IMR-90 (cell line): ENCODE data around the gene ZNF783. TPM values are rescaled to one million over a fixed set of nuclear protein-coding genes. Genes with fewer than 3 reads are reported as not detected.

ENCODE experiments used
- ATAC-seq: fragments of 200-7000 bp; cut with Tn5 transposase; 2 replicates; pipeline ENCODE4 v1.9.1; 2020; ENCODE audit warnings: low read depth, mild to moderate bottlenecking, moderate library complexity
- BruUV-seq: library from RNA; stranded (reverse); fragments of 400-500 nt; replicated peaks from 2 replicates; lab custom pipeline; 2021; lab: Mats Ljungman, UMichigan
- CTCF ChIA-PET: fragments of 300-600 bp; formaldehyde crosslinking; extraction: SDS; loops from one replicate; lab custom pipeline; 2021; ENCODE audit warnings: antibody characterized with exemption; lab: Yijun Ruan, JAX
- POLR2A ChIA-PET: fragments of 300-600 bp; sonication (Branson Sonifier 250); formaldehyde crosslinking; loops from one replicate; lab custom pipeline; 2022; ENCODE audit warnings: antibody characterized with exemption; ENCODE audit not compliant: unreplicated experiment; lab: Charles Lee
- DNase-seq: peaks from one replicate; pipeline ENCODE4 v3.0.0; 2013
- H2AFZ ChIP-seq: replicated peaks from 2 replicates; pipeline ENCODE3; 2013; ENCODE audit warnings: low read length, mild to moderate bottlenecking; ENCODE audit not compliant: poor library complexity
- H2AK5ac ChIP-seq: 2 replicates; pipeline ENCODE4 v1.6.1; 2013; ENCODE audit warnings: low read depth, low read length, inconsistent platforms
- H2AK9ac ChIP-seq: replicated peaks from 2 replicates; pipeline ENCODE3; 2013; ENCODE audit warnings: mild to moderate bottlenecking, low read depth, low read length, moderate library complexity; ENCODE audit not compliant: poor library complexity
- H2BK120ac ChIP-seq: 2 replicates; pipeline ENCODE4 v1.6.1; 2013; ENCODE audit warnings: low read depth, low read length, inconsistent platforms
- H2BK15ac ChIP-seq: 3 replicates; pipeline ENCODE4 v1.6.1; 2013; ENCODE audit warnings: low read depth, low read length, inconsistent platforms
- H2BK20ac ChIP-seq: 2 replicates; pipeline ENCODE4 v1.6.1; 2013; ENCODE audit warnings: low read depth, mild to moderate bottlenecking, inconsistent platforms, low read length, moderate library complexity
- H2BK5ac ChIP-seq: 2 replicates; pipeline ENCODE4 v1.6.1; 2013; ENCODE audit warnings: mild to moderate bottlenecking, low read depth, low read length, inconsistent platforms; ENCODE audit not compliant: poor library complexity, severe bottlenecking
- H3K14ac ChIP-seq: replicated peaks from 2 replicates; pipeline ENCODE4 v1.6.1; 2013; ENCODE audit warnings: low read depth, low read length, inconsistent platforms
- H3K18ac ChIP-seq: 2 replicates; pipeline ENCODE4 v1.6.1; 2013; ENCODE audit warnings: low read depth, low read length, control low read depth
- H3K23ac ChIP-seq: 2 replicates; pipeline ENCODE4 v1.6.1; 2013; ENCODE audit warnings: low read depth, low read length, inconsistent platforms
- H3K27ac ChIP-seq: 2 replicates; pipeline ENCODE4 v1.5.1; 2013; ENCODE audit warnings: mild to moderate bottlenecking, control low read depth, low read length; ENCODE audit not compliant: insufficient read depth
- H3K27me3 ChIP-seq: 2 replicates; pipeline ENCODE4 v1.6.1; 2013; ENCODE audit warnings: low read length; ENCODE audit not compliant: control insufficient read depth, insufficient read depth
- H3K36me3 ChIP-seq: 2 replicates; pipeline ENCODE4 v1.6.1; 2013; ENCODE audit warnings: low read length, mixed read lengths; ENCODE audit not compliant: control insufficient read depth, insufficient read depth
- H3K4ac ChIP-seq: 2 replicates; pipeline ENCODE4 v1.6.1; 2013; ENCODE audit warnings: low read depth, low read length, inconsistent platforms
- H3K4me1 ChIP-seq: 2 replicates; pipeline ENCODE4 v1.6.1; 2013; ENCODE audit warnings: low read length, mixed read lengths; ENCODE audit not compliant: control insufficient read depth, insufficient read depth
- H3K4me2 ChIP-seq: 2 replicates; pipeline ENCODE4 v1.6.1; 2013; ENCODE audit warnings: low read depth, mild to moderate bottlenecking, control low read depth, low read length, moderate library complexity
- H3K4me3 ChIP-seq: 2 replicates; pipeline ENCODE4 v1.5.1; 2013; ENCODE audit warnings: low read depth, mild to moderate bottlenecking, control low read depth, low read length, moderate library complexity; ENCODE audit not compliant: insufficient read depth
- H3K56ac ChIP-seq: 2 replicates; pipeline ENCODE4 v1.6.1; 2013; ENCODE audit warnings: low read length, inconsistent platforms; ENCODE audit not compliant: insufficient read depth; ENCODE audit errors: extremely low read depth
- H3K79me1 ChIP-seq, 2 experiments: 2 replicates each; pipeline ENCODE4 v1.6.1; 2013; ENCODE audit warnings: low read length in 2 of 2, inconsistent platforms in 1 of 2, low read depth in 1 of 2
- H3K9ac ChIP-seq: 2 replicates; pipeline ENCODE4 v1.6.1; 2013; ENCODE audit warnings: low read depth, low read length, control low read depth
- H3K9me1 ChIP-seq: 2 replicates; pipeline ENCODE4 v1.6.1; 2013; ENCODE audit warnings: low read length, inconsistent platforms; ENCODE audit not compliant: insufficient read depth
- H3K9me3 ChIP-seq: 2 replicates; pipeline ENCODE4 v1.6.1; 2013; ENCODE audit warnings: low read length; ENCODE audit not compliant: control insufficient read depth, insufficient read depth
- H4K20me1 ChIP-seq: 2 replicates; pipeline ENCODE4 v1.6.1; 2013; ENCODE audit warnings: low read length, inconsistent platforms; ENCODE audit not compliant: insufficient read depth
- H4K5ac ChIP-seq: 2 replicates; pipeline ENCODE4 v1.6.1; 2013; ENCODE audit warnings: mild to moderate bottlenecking, low read depth, low read length, control low read depth
- H4K8ac ChIP-seq, 2 experiments: 2 replicates each; pipeline ENCODE4 v1.6.1; 2013; ENCODE audit warnings: low read depth in 2 of 2, low read length in 2 of 2, control low read depth in 1 of 2, inconsistent platforms in 1 of 2
- H4K91ac ChIP-seq: 2 replicates; pipeline ENCODE4 v1.6.1; 2013; ENCODE audit warnings: low read depth, low read length, inconsistent platforms; ENCODE audit not compliant: insufficient read depth
- MAFK ChIP-seq: IDR thresholded peaks from 2 replicates; pipeline ENCODE4 v1.6.1; 2012; ENCODE audit warnings: low read depth, low read length, improper control_type of control experiment
- NFE2L2 ChIP-seq: fragments of 150-350 bp; IDR thresholded peaks from 2 replicates; pipeline ENCODE4 v1.6.1; 2016; ENCODE audit warnings: low read depth, mild to moderate bottlenecking, low read length
- POLR2A ChIP-seq: IDR thresholded peaks from 2 replicates; pipeline ENCODE4 v1.6.1; 2012; ENCODE audit warnings: mild to moderate bottlenecking, low read depth, low read length
- RCOR1 ChIP-seq: IDR thresholded peaks from 2 replicates; pipeline ENCODE4 v1.6.1; 2012; ENCODE audit warnings: mild to moderate bottlenecking, low read length, improper control_type of control experiment; ENCODE audit not compliant: insufficient replicate concordance
- WGBS, 2 experiments: methylation state at CpG; one replicate each; pipeline versions ENCODE4 v1.1.5 to v1.1.7; 2013; ENCODE audit warnings: missing lambda C conversion rate in 2 of 2; ENCODE audit not compliant: insufficient read length in 1 of 2; ENCODE audit errors: extremely low coverage in 2 of 2; 5-methylcytosine and 5-hydroxymethylcytosine counted together
- dilution Hi-C: fragments of 300-500 bp; cut with HindIII; formaldehyde crosslinking; loops from one replicate; pipeline ENCODE4 v1.14.3; 2018; ENCODE audit warnings: low sequenced_read_pairs; ENCODE audit not compliant: unreplicated experiment
- in situ Hi-C: fragments of 300-500 bp; cut with MboI; formaldehyde crosslinking; loops from 3 replicates; pipeline ENCODE4 v1.14.3; 2019; ENCODE audit warnings: low sequenced_read_pairs, inconsistent platforms, mixed read lengths
- intact Hi-C: fragments of 100-400 bp; cut with micrococcal nuclease; formaldehyde crosslinking; loops from 2 replicates; pipeline ENCODE4 v1.10.0; 2022
- polyA plus RNA-seq, 3 experiments: library from polyadenylated mRNA; depleted of rRNA; stranded (reverse); fragments of >200 nt; gene quantifications; 2 replicates each; pipeline ENCODE4 v1.2.3, GENCODE V29; 2012; ENCODE audit warnings: low replicate concordance in 1 of 3
- total RNA-seq: library from RNA; depleted of rRNA; stranded (reverse); fragments of >200 nt; gene quantifications from 2 replicates; pipeline ENCODE4 v1.2.3, GENCODE V29; 2012
- TF ChIP-seq, protein P1 (sequence below): fragments of 150-350 bp; IDR thresholded peaks from 2 replicates; pipeline ENCODE4 v1.6.1; 2016; ENCODE audit warnings: low read depth, mild to moderate bottlenecking, low read length, moderate library complexity, borderline replicate concordance
- TF ChIP-seq, protein P2 (sequence below): fragments of 150-350 bp; IDR thresholded peaks from 2 replicates; pipeline ENCODE4 v1.6.1; 2017; ENCODE audit warnings: mild to moderate bottlenecking, antibody characterized with exemption, low read length, low read depth

The ZNF783 gene
- total and polyA plus RNA-seq, 2 of the 4 experiments (the other 2 are of a cell fraction), result 2.3 to 7.2 TPM

DNA sequence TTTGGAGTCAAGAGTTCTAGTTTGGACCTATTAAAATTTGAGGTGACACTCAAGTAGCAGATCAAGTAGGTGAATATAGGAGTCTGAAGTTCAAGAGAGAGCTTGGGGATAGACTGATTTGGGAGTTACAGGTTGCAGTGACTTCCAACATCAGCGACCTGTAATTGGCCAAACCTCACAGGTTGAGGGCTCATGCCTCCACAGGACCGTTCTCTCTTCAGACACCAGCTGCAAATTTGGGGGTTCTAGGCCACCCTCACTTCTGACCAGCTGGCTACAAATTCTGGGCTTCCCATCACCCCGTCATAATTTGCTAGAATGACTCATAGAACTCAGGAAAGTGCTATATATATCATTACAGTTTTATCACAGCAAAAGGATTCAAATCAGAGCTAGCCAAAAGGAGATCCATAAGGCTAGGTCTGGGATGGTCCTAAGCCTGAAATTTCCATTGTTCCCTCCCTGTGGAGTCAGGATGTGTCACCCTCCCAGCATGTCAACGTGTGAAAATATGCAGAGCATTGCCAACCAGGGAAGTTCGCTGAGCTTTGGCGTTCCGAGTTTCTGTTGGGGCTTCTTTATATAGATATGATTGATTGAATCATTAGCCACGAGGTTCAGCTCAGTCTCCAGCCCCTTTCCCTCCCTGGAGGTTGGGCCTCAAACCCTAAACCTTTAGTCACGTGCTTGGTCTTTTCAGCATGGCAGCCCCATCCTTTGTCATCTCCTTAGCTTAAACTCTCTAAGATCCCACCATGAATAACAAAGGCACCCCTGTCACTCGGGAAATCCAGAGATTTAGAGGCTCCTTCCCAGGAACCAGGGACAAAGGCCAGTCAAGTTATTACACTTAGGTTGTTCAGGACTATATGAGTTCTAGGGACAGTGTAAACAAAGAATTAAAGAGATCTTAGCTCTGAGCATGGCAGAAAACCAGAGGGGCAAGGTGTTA lies 43.3 kb upstream of the ZNF783 start:
- H2AK9ac ChIP-seq, result no peak overlapping the region
- no peak overlapping the region for H2BK120ac ChIP-seq
- intact Hi-C loops (no loop called here), dilution Hi-C loops (no loop called here), in situ Hi-C loops (no loop called here)
- H3K4me3 ChIP-seq, result no peak overlapping the region
- H3K23ac ChIP-seq, result no peak overlapping the region
- no peak overlapping the region for H3K4ac ChIP-seq
- H3K79me1 ChIP-seq, result peaks cover 6 to 43% of the 10 kb centered on the region in 2 experiments; a peak in 3 of 4 replicates
- H4K20me1 ChIP-seq, result no peaks in the 10 kb centered on the region; the same call in 1 of the 2 replicates
- POLR2A ChIA-PET, result no interaction called here
- H3K9me1 ChIP-seq, result peaks cover 6% of the 10 kb centered on the region; the same call in 1 of the 2 replicates
- no peak overlapping the region for H4K5ac ChIP-seq
- H3K9me3 ChIP-seq, result no peaks in the 10 kb centered on the region
- H3K56ac ChIP-seq, result no peak overlapping the region
- no peak overlapping the region for H2AK5ac ChIP-seq
- H3K27me3 ChIP-seq, result no peaks in the 10 kb centered on the region
- no peak overlapping the region for H3K9ac ChIP-seq
- ATAC-seq (no peak), DNase-seq (no peak)
- H3K18ac ChIP-seq, result no peak overlapping the region
- H3K36me3 ChIP-seq, result peaks cover 60% of the 10 kb centered on the region
- H4K91ac ChIP-seq, result no peak overlapping the region
- H2BK20ac ChIP-seq, result no peak overlapping the region
- 60% methylated on average over 1 of the region's 10 CpGs; no CpG with 5 or more reads in 1 of the 2 experiments for WGBS, 2 experiments
- BruUV-seq, result no TSS peak
- H2BK15ac ChIP-seq, result no peak overlapping the region
- no peak overlapping the region for H3K4me2 ChIP-seq
- H2BK5ac ChIP-seq, result no peak overlapping the region
- CTCF ChIA-PET, result no interaction called here
- H3K14ac ChIP-seq, result no peak overlapping the region
- TF ChIP-seq NFE2L2 (no peak), MAFK (no peak), RCOR1 (no peak), POLR2A (no peak)
- TF ChIP-seq, protein P1, sequence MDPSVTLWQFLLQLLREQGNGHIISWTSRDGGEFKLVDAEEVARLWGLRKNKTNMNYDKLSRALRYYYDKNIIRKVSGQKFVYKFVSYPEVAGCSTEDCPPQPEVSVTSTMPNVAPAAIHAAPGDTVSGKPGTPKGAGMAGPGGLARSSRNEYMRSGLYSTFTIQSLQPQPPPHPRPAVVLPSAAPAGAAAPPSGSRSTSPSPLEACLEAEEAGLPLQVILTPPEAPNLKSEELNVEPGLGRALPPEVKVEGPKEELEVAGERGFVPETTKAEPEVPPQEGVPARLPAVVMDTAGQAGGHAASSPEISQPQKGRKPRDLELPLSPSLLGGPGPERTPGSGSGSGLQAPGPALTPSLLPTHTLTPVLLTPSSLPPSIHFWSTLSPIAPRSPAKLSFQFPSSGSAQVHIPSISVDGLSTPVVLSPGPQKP, result no peak
- TF ChIP-seq, protein P2, sequence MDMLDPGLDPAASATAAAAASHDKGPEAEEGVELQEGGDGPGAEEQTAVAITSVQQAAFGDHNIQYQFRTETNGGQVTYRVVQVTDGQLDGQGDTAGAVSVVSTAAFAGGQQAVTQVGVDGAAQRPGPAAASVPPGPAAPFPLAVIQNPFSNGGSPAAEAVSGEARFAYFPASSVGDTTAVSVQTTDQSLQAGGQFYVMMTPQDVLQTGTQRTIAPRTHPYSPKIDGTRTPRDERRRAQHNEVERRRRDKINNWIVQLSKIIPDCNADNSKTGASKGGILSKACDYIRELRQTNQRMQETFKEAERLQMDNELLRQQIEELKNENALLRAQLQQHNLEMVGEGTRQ, result no peak
- no peak overlapping the region for H3K27ac ChIP-seq
- peaks cover 3% of the 10 kb centered on the region for H3K4me1 ChIP-seq
- no peak overlapping the region for H2AFZ ChIP-seq
- H4K8ac ChIP-seq, result no peak overlapping the region
